Sigmoid colon (tissue), 4 donors: ENCODE data around the gene TAMM41.
"Not testable (repeated sequence)": the region's sequence is repeated elsewhere in the genome, so short reads cannot be mapped to it uniquely, and the experiment has no call there.

Source experiments
- CTCF ChIP-seq, 4 experiments: fragments of 450-650 bp in 3 of 4; fragments of 200-600 bp in 1 of 4; IDR thresholded peaks; one replicate each; pipeline ENCODE4 v1.5.1; 2016 to 2019; ENCODE audit warnings: antibody characterized with exemption in 4 of 4, mild to moderate bottlenecking in 3 of 4, moderate library complexity in 2 of 4
- POLR2A ChIP-seq, 2 donors: fragments of 450-650 bp; IDR thresholded peaks; one replicate each; pipeline ENCODE4 v1.6.1; 2016; ENCODE audit warnings: antibody characterized with exemption in 2 of 2, mild to moderate bottlenecking in 2 of 2, moderate library complexity in 2 of 2
- POLR2AphosphoS5 ChIP-seq, 4 donors: sonication (generic); formaldehyde crosslinking; IDR thresholded peaks; one replicate each; pipeline ENCODE4 v1.6.1; 2017; ENCODE audit warnings: antibody characterized with exemption in 4 of 4

GRCh38 chr3:11863739-11864138, 17.1 kb upstream of the TAMM41 start:
- not testable (repeated sequence) for TF ChIP-seq CTCF, POLR2A, POLR2AphosphoS5 (IDR thresholded peaks at IDR 0.05)
